Measurements from ENCODE around the gene TULP1. TPM values are rescaled to one million over a fixed set of nuclear protein-coding genes. Genes with fewer than 3 reads are reported as not detected.

The TULP1 gene
- total and polyA plus RNA-seq, 2 of the 13 experiments (the other 11 are each of a cell fraction or from before 2014, with no cell fraction given): not detected

DNA sequence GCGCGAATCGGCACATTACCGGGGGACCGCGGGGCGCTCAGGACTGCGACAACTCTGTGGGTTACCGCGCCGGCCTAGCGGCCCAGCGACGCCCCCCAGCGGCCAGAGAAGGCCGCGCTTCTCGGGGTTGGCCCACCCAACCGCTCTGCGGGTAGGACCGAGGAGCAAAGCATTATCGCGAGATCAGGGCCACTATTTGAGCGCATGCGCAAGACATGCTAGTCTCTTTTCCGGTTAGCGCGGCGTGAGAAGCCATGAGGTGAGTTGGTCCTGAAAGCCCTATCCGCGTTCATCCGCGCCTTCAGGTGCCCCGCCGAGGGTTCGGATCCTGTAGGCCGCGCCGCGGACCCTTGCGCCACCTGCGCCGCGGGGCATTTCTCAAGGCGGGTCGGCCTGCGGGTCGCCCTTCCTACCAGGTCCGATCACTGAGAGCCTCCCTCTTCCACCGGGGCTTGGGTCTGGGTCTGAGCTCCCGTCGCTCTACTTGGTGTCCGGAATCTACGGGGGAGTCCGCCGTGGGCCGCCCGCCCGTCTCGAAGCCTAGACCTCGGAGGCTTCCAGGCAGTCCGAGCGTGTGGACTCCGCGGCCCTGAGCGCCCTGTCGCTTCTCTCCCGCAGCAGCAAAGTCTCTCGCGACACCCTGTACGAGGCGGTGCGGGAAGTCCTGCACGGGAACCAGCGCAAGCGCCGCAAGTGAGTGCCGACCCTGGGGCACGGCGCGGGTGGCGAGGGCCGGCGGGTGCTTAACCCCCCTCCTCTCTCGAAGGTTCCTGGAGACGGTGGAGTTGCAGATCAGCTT, 44.3 kb downstream of the TULP1 start, which contains the start of gene RPL10A (continued):
- TF ChIP-seq, protein P1, sequence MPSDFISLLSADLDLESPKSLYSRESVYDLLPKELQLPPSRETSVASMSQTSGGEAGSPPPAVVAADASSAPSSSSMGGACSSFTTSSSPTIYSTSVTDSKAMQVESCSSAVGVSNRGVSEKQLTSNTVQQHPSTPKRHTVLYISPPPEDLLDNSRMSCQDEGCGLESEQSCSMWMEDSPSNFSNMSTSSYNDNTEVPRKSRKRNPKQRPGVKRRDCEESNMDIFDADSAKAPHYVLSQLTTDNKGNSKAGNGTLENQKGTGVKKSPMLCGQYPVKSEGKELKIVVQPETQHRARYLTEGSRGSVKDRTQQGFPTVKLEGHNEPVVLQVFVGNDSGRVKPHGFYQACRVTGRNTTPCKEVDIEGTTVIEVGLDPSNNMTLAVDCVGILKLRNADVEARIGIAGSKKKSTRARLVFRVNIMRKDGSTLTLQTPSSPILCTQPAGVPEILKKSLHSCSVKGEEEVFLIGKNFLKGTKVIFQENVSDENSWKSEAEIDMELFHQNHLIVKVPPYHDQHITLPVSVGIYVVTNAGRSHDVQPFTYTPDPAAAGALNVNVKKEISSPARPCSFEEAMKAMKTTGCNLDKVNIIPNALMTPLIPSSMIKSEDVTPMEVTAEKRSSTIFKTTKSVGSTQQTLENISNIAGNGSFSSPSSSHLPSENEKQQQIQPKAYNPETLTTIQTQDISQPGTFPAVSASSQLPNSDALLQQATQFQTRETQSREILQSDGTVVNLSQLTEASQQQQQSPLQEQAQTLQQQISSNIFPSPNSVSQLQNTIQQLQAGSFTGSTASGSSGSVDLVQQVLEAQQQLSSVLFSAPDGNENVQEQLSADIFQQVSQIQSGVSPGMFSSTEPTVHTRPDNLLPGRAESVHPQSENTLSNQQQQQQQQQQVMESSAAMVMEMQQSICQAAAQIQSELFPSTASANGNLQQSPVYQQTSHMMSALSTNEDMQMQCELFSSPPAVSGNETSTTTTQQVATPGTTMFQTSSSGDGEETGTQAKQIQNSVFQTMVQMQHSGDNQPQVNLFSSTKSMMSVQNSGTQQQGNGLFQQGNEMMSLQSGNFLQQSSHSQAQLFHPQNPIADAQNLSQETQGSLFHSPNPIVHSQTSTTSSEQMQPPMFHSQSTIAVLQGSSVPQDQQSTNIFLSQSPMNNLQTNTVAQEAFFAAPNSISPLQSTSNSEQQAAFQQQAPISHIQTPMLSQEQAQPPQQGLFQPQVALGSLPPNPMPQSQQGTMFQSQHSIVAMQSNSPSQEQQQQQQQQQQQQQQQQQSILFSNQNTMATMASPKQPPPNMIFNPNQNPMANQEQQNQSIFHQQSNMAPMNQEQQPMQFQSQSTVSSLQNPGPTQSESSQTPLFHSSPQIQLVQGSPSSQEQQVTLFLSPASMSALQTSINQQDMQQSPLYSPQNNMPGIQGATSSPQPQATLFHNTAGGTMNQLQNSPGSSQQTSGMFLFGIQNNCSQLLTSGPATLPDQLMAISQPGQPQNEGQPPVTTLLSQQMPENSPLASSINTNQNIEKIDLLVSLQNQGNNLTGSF (CRISPR knock-in tag; IDR thresholded peaks at IDR 0.05): peak; percentile 78; the same call in 1 of the 2 replicates
- TF ChIP-seq ZSCAN29 (CRISPR knock-in tag; conservative IDR thresholded peaks at IDR 0.05) (peak; percentile 91), ZNF713 (CRISPR knock-in tag; IDR thresholded peaks at IDR 0.05) (peak; percentile 48), ZNF674 (CRISPR knock-in tag; IDR thresholded peaks at IDR 0.05; ENCODE audit: low read depth) (peak; percentile 96), PHB2 (IDR thresholded peaks at IDR 0.05; ENCODE audit: partially characterized antibody) (no peak), LCORL (IDR thresholded peaks at IDR 0.05) (no peak), LCORL (CRISPR knock-in tag; IDR thresholded peaks at IDR 0.05) (peak; percentile 90), SETDB1 (CRISPR knock-in tag; IDR thresholded peaks at IDR 0.05; ENCODE audit: borderline replicate concordance) (no peak), ZFP37 (CRISPR knock-in tag; IDR thresholded peaks at IDR 0.05; ENCODE audit: borderline replicate concordance) (no peak; the same call in 1 of the 2 replicates), ASH2L (IDR thresholded peaks at IDR 0.05; ENCODE audit: insufficient read length, low read depth, low read length) (peak; percentile 95), ZNF20 (CRISPR knock-in tag; IDR thresholded peaks at IDR 0.05) (no peak; the same call in 1 of the 2 replicates), TBL1XR1 (IDR thresholded peaks at IDR 0.05; ENCODE audit: borderline replicate concordance, low read length, partially characterized antibody) (peak; percentile 88), ZNF557 (CRISPR knock-in tag; IDR thresholded peaks at IDR 0.05) (peak; percentile 80; the same call in 1 of the 2 replicates), KAT7 (CRISPR knock-in tag; IDR thresholded peaks at IDR 0.05; ENCODE audit: borderline replicate concordance) (peak; percentile 82), PAWR (CRISPR knock-in tag; IDR thresholded peaks at IDR 0.05; ENCODE audit: borderline replicate concordance) (peak; percentile 92; the same call in 1 of the 2 replicates)
- TF ChIP-seq, protein P2, sequence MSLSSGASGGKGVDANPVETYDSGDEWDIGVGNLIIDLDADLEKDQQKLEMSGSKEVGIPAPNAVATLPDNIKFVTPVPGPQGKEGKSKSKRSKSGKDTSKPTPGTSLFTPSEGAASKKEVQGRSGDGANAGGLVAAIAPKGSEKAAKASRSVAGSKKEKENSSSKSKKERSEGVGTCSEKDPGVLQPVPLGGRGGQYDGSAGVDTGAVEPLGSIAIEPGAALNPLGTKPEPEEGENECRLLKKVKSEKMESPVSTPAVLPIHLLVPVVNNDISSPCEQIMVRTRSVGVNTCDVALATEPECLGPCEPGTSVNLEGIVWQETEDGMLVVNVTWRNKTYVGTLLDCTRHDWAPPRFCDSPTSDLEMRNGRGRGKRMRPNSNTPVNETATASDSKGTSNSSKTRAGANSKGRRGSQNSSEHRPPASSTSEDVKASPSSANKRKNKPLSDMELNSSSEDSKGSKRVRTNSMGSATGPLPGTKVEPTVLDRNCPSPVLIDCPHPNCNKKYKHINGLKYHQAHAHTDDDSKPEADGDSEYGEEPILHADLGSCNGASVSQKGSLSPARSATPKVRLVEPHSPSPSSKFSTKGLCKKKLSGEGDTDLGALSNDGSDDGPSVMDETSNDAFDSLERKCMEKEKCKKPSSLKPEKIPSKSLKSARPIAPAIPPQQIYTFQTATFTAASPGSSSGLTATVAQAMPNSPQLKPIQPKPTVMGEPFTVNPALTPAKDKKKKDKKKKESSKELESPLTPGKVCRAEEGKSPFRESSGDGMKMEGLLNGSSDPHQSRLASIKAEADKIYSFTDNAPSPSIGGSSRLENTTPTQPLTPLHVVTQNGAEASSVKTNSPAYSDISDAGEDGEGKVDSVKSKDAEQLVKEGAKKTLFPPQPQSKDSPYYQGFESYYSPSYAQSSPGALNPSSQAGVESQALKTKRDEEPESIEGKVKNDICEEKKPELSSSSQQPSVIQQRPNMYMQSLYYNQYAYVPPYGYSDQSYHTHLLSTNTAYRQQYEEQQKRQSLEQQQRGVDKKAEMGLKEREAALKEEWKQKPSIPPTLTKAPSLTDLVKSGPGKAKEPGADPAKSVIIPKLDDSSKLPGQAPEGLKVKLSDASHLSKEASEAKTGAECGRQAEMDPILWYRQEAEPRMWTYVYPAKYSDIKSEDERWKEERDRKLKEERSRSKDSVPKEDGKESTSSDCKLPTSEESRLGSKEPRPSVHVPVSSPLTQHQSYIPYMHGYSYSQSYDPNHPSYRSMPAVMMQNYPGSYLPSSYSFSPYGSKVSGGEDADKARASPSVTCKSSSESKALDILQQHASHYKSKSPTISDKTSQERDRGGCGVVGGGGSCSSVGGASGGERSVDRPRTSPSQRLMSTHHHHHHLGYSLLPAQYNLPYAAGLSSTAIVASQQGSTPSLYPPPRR (CRISPR knock-in tag; IDR thresholded peaks at IDR 0.05; ENCODE audit: borderline replicate concordance): peak; percentile 60; the same call in 1 of the 2 replicates
- TF ChIP-seq, protein P3, sequence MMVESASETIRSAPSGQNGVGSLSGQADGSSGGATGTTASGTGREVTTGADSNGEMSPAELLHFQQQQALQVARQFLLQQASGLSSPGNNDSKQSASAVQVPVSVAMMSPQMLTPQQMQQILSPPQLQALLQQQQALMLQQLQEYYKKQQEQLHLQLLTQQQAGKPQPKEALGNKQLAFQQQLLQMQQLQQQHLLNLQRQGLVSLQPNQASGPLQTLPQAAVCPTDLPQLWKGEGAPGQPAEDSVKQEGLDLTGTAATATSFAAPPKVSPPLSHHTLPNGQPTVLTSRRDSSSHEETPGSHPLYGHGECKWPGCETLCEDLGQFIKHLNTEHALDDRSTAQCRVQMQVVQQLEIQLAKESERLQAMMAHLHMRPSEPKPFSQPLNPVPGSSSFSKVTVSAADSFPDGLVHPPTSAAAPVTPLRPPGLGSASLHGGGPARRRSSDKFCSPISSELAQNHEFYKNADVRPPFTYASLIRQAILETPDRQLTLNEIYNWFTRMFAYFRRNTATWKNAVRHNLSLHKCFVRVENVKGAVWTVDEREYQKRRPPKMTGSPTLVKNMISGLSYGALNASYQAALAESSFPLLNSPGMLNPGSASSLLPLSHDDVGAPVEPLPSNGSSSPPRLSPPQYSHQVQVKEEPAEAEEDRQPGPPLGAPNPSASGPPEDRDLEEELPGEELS (CRISPR knock-in tag; IDR thresholded peaks at IDR 0.05): peak; percentile 67; the same call in 1 of the 2 replicates
